ENCODE data around the gene RGS9BP. TPM values are rescaled to one million over a fixed set of nuclear protein-coding genes. Genes with fewer than 3 reads are reported as not detected.

RGS9BP gene, protein sequence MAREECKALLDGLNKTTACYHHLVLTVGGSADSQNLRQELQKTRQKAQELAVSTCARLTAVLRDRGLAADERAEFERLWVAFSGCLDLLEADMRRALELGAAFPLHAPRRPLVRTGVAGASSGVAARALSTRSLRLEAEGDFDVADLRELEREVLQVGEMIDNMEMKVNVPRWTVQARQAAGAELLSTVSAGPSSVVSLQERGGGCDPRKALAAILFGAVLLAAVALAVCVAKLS
- total RNA-seq (2022; extraction: Qiagen RNA extraction) = 0.31 to 0.59 TPM (median 0.44 TPM) in 5 replicates

DNA sequence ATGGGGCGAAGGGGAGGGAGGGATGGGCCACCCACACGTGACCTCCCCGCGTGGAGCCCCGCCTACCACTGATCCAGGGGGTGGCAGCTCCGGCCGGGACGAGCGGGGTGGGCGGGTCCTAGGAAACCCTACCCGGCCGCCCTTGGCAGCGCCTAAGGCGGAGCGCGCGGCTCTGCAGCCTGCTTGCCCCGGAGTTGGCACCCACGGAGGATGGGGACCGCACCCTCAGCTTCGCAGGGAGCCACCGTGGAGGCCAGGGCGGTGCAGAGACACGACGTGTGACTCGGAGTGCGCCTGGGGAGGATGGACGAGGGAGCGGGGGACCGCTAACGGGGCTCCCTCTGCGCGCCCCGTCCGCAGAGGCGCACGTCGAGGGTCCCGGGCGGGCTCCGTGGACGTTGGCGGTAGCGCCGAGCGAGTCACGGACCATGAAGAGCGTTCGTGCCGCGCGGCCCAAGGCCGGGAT, at the start of gene RGS9BP:
Gene RGS9BP (plus strand): TSS at position 129 of the 466 bp plus-strand sequence. CDS start 416 bp downstream, outside the sequence.

DNA sequence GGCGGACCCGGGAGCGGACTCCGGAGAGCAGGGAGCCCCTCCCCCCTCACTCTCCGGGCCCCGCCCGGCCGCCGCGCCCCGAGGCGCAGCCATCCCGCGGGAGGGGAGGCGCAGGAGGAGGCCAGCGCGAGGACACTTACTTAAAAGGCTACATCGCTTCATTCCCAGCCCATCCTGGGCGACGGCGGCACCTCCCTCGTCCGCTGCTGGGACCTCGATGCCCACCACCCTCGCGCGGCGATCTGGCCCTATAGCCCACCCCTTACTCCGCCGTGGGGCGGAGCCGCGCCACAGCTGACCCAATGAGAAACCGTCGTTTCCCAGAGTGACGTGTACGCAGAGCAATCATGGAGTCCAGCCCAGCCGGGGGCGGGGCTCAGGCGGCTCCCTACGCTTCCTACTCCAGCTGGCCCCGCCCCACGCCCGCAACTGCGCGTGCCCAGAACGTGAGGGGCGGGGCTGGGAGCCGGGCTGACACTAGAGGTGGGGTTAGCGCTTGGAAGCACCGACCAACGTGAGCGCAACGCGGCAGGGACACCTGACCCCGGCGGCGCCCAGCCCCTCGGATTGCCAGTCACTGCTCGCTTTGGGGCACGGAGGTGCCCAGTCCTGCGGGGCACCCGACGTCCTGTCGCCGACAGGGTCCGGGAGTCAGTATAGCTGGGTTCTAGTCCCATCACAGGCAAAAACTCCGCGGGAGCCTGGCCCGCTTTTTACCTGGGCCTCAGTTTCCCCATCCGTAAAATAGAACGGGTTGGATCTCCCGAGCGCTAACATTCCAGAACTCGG, 523 bp upstream of the RGS9BP start, which contains the start of gene ANKRD27:
Gene ANKRD27 (minus strand): TSS at position 250 of the 789 bp plus-strand sequence. CDS start 16,165 bp downstream, outside the sequence.

DNA sequence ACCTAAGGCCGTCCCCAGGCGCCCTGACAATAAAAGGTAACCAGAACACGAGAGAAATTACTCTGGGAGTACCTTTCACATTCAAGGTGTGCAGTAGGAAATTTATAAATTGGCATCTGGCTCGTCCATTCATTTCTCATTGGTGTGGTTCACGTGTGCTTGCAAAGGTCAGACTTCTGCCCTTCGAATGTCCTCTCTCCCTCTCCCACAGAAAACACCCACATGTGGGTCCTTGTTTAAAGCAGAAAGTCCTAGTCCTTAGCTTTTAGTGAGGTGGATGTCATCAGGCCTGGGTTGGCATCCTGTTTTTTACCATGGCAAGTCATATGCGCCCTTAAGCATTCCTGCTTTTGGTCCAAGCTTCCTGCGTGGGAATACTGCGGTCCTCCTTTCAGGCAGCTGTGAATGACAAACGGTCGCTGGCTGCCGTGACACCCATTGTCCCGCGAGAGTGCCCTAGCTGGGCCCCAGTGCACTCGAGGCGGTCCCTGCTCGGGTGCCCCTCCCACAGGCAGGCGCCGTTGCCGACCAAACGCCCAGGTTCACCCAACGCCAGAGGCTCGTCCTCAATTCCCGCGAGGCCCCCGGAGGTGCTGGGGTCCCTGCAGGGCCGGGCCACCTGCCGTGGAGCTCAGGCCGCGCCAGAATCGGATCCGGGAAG, 15.8 kb downstream of the RGS9BP start, which contains the start of gene NUDT19:
Gene NUDT19 (plus strand): TSS at position 531 of the 661 bp plus-strand sequence. CDS start 140 bp downstream, outside the sequence.

DNA sequence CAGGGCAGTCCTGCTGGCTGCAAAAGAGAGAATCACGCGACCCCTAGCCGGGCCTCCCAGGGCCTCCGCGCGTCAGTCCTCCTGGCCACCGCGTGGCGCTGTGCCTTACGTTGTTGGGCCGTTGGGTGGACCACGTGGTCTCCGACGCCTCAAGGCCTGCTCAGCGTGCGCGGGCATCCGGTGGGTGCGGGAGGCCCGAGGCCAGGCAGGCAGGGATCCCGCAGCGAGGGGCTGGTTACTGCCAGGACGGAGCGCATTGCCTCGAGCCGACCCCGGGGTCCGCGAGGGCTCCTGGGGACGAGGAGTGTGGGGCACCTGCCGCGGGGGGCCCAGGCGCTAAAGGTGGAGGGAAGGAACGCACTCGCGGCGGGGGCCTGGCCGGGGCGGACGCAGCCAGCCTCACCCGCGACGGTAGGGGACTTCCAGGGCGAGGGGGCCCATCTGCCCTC, 44.0 kb downstream of the RGS9BP start, which contains the start of gene TDRD12:
Gene TDRD12 (plus strand): TSS at position 157 of the 449 bp plus-strand sequence. CDS start 306 bp downstream, outside the sequence.

Other genes with a start within 250 kb of the RGS9BP start
- 391 to 455 TPM (median 435 TPM) in 5 replicates for gene PDCD5, start 94.7 kb upstream of the RGS9BP start, total RNA-seq (2022; extraction: Qiagen RNA extraction)
- 35.6 to 49.3 TPM (median 44.1 TPM) in 5 replicates for gene ANKRD27, start 668 bp upstream of the RGS9BP start, total RNA-seq (2022; extraction: Qiagen RNA extraction)
- gene NUDT19, start 16.0 kb downstream of the RGS9BP start, total RNA-seq (2022; extraction: Qiagen RNA extraction) = 33.7 to 38.1 TPM (median 34.6 TPM) in 5 replicates
- 0.09 to 0.40 TPM (median 0.16 TPM) in 5 replicates for gene TDRD12, start 43.9 kb downstream of the RGS9BP start, total RNA-seq (2022; extraction: Qiagen RNA extraction)
- 0.15 to 0.53 TPM (median 0.30 TPM) in 5 replicates for gene SLC7A9, start 193.9 kb downstream of the RGS9BP start, total RNA-seq (2022; extraction: Qiagen RNA extraction)